Tibial nerve (tissue), 4 donors: ENCODE data around the gene REC114.

Experiments
- EP300 ChIP-seq, 2 donors: sonication (generic); formaldehyde crosslinking; IDR thresholded peaks; one replicate each; pipeline ENCODE4 v1.6.1; 2017; ENCODE audit warnings: antibody characterized with exemption in 2 of 2, mild to moderate bottlenecking in 1 of 2
- POLR2A ChIP-seq, 2 donors: fragments of 450-650 bp; IDR thresholded peaks; one replicate each; pipeline ENCODE4 v1.6.1; 2017; ENCODE audit warnings: antibody characterized with exemption in 2 of 2, mild to moderate bottlenecking in 2 of 2, moderate library complexity in 2 of 2
- TF ChIP-seq, protein P1 (sequence below), 5 experiments: fragments of 200-600 bp in 3 of 5; fragments of 450-650 bp in 2 of 5; sonication (generic) in 3 of 5; IDR thresholded peaks; one replicate each; pipeline ENCODE4 v1.5.1; 2016 to 2019; ENCODE audit warnings: antibody characterized with exemption in 5 of 5, mild to moderate bottlenecking in 3 of 5, moderate library complexity in 2 of 5

DNA sequence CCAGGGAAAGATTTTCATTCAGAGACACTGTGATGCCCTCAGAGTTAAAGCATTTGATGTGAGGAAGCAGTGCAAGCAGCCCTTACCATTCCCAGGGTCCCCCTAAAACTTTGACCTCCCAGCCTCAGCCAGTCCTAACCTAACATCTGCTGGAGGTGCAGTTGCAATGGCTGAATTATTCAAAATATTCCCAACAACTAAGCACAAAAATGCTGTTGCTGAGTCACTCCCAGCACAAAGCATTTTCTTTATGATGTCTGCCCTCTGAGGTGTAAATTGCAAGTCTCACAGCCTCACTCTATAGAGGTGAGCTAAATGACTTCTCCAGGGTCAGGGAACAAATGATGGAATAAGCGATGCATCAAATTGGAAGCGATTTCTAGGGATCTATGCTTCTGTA, 6.4 kb upstream of the REC114 start:
- TF ChIP-seq, protein P1, sequence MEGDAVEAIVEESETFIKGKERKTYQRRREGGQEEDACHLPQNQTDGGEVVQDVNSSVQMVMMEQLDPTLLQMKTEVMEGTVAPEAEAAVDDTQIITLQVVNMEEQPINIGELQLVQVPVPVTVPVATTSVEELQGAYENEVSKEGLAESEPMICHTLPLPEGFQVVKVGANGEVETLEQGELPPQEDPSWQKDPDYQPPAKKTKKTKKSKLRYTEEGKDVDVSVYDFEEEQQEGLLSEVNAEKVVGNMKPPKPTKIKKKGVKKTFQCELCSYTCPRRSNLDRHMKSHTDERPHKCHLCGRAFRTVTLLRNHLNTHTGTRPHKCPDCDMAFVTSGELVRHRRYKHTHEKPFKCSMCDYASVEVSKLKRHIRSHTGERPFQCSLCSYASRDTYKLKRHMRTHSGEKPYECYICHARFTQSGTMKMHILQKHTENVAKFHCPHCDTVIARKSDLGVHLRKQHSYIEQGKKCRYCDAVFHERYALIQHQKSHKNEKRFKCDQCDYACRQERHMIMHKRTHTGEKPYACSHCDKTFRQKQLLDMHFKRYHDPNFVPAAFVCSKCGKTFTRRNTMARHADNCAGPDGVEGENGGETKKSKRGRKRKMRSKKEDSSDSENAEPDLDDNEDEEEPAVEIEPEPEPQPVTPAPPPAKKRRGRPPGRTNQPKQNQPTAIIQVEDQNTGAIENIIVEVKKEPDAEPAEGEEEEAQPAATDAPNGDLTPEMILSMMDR (IDR thresholded peaks at IDR 0.05), result no peak
- TF ChIP-seq EP300 (IDR thresholded peaks at IDR 0.05) (no peak), POLR2A (IDR thresholded peaks at IDR 0.05) (no peak)
